Glomerular visceral epithelial cell (primary cell): Measurements from ENCODE around the gene MYO1B.
A peak's percentile ranks its signal among the peaks of the same experiment; 100 is the strongest.

Experiments used
- DNase-seq: peaks from one replicate; pipeline ENCODE4 v3.0.0-alpha.2; 2016; ENCODE audit errors: extremely low spot score

MYO1B gene

GRCh38 chr2:191226196-191226595, 19.0 kb upstream of the MYO1B start:
- DNase-seq = no peak

- DNase-seq = no peak
Measured at GRCh38 chr2:191228333-191228732, 16.9 kb upstream of the MYO1B start.

DNA sequence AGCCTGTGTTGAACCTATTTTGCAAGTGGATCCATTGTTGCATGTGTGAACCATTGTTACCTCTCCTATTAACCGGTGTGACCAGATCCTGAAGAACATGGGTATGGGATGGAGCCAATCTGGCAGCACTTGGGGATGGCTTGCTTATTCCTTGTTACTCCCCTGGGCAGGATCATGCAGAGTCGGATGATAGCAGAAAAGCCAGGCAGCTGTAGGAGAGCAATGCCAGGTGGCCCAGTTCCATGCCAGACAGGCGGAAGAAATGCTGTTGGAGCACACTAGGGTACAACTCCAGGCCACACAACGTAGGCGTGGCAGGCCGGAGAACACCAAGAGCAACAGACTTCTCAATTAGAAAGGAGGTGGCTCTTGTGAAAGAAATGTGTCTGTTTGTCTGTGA, 16.3 kb upstream of the MYO1B start:
- DNase-seq = no peak

- DNase-seq = peak; percentile 95
Measured at GRCh38 chr2:191230174-191230573, 15.0 kb upstream of the MYO1B start.

DNA sequence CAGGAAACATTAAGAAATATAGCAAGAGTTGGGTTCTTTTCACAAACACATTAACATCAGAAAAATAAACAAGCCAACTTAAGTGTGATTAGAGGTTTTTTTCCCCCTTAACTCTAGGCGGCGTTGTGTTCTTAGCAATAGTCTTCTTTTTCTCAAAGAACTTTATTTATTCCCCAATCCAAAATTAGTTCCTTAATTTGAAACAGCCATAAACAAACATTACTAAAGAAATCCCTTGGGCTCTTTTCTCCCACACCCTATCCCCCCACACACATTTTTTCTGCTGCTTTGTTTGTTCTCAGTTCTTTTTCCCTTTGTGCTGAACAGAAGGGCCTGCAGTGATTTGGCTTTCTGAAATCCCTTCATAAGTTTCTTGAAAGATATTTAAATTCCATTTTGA, 13.2 kb upstream of the MYO1B start:
- no peak for DNase-seq

DNA sequence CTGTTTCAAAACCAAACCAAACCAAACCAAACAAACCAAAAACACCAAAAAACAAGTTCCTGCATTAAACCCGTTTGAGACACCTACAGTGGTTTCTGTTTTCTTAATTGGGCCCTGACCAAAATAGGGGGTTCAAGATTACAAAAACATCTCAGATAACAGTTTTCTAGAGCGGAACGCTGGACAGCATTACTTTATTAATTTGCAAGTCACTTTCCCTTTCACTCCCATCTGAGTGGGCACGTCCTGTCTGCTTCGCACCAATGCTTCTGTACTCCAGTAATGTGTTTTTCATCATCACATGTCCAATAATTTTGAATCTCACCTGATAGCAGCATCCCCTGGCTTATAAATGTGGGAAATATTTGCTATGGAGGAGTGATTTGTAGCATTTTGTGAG, 11.7 kb upstream of the MYO1B start:
- no peak for DNase-seq

- DNase-seq = no peak
Measured at GRCh38 chr2:191234376-191234775, 10.8 kb upstream of the MYO1B start.

DNA sequence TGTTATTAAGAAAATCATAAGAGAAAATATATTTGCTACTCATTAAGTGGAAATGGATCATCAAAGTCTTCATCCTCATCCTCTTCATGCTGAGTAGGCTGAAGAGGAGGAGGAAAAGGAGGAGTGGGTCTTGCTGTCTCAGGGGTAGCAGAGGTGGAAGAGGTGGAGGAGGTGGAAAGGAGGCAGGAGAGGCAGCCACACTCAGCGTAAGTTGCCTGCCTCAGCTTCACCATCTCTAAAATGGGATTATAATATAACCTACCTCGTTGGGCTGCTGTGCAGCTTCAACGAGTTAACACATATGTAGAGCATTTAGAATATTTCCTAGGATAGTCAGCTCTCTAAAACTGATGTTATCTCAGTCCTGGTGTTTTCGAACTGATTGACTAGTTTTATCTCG, 4.3 kb upstream of the MYO1B start:
- DNase-seq = no peak

DNA sequence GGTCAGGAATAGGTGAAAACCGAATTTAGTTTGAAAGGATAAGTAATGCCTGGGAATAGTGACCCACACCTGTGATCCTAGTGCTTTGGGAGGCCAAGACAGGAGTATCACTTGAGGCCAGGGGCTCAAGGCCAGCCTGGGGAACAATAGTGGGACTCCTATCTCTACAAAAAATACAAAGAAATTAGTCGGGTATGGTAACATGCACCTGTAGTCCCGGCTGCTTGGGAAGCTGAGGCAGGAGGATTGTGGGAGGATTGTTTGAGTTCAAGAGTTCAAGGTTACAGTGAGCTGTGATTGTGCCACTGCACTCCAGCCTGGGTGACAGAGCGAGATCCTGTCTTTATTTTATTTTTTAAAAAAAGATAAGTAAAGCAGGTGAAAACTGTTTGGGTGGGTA, 3.8 kb upstream of the MYO1B start:
- DNase-seq = no peak

DNA sequence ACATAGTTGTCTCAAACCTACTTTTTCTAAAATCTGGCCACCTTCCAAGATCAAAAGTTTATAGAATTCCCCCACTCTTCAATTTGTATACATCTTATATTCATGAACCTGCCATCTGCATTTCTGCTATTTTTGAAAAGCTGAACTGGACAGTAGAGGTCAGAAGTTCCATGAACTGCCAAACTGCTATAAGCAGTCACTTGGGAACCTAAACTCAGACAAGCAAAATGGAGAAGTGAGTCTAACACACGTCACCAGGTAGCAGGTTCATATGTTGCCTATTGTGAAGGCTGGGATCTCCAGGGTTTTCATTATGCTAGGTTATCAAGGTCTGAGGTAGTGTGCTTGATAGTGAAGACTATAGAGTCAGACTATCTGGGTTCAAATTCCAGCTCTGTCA, 2.0 kb upstream of the MYO1B start:
- no peak for DNase-seq

- no peak for DNase-seq
Measured at GRCh38 chr2:191244350-191244749, 854 bp upstream of the MYO1B start.

DNA sequence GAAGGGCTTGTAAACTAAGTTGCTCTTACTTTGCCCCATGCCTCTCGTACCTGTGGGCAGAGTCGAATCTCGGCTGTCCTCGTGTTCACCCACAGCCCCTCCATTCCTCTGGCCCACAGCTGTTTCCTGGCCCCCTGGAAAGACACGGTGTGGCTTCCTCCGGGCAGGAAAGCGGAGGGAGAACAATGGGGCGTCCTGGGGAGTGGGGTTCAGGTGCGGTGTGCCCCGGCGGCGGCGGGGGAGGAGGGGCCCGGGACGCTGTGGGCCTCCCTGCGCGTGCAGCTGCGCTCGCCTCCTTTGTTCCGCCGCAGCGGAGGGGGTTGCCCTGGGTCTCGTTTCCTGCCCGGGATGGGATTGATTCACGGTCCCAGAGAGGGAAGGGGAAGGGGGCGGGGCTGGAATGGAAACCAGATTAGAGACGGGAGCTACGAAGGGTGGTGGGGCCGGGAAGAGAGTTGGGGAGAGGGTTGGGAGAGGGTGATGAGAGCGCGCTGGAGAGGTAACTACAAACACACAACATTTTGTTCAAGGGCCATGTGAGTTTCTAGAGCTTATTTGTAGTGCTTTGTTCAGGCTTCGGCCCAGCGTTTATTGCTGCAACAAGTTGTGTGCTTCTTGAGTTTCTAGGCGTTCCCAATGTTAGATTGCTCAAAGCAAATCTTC, 796 bp downstream of the MYO1B start:
- peak; percentile 83 for DNase-seq

GRCh38 chr2:191246820-191247380, 1.7 kb downstream of the MYO1B start:
- peak; percentile 19 for DNase-seq

- peak; percentile 95 for DNase-seq
Measured at GRCh38 chr2:191247381-191248057, 2.3 kb downstream of the MYO1B start.

GRCh38 chr2:191249156-191249813, 4.1 kb downstream of the MYO1B start:
- DNase-seq = no peak

DNA sequence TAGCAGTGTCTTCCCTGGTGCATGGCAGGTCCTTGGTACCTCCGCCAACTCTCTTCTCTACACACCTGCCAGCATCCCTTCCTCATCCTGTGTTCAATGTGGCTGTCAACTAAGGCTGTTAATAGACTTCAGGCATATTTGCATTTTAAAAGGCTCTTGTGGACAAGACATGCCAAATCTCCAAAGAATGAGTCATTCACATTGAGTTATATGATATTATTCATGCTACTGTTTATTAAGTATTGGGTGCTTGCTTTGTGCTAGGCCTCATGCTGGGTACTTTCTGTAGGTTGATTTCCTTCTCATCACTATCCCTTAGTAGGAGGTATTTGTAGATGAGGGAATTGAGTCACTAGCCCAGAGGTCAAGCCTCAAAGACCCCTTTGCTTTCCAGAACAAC, 5.2 kb downstream of the MYO1B start:
- DNase-seq = no peak

- DNase-seq = no peak
Measured at GRCh38 chr2:191250986-191251385, 5.8 kb downstream of the MYO1B start.

DNA sequence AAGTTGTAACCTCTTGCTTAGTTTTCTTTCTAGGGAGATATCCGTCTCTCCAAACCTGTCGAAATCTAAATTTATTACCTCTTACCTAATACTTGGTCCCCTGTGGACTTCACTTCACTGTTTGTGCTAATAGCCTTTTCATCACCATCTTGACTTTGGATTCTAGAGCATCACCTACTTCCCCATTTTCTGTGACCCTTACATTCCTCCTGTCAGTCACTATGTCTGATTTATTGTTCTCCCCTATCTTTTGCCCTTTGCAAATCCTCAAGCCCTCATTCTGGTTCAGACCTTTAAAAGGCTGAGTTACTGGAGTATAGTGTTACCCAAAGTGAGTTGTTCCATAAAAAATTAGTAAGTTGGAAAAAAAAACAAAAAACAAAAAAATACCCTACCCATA, 7.5 kb downstream of the MYO1B start:
- DNase-seq = no peak

DNA sequence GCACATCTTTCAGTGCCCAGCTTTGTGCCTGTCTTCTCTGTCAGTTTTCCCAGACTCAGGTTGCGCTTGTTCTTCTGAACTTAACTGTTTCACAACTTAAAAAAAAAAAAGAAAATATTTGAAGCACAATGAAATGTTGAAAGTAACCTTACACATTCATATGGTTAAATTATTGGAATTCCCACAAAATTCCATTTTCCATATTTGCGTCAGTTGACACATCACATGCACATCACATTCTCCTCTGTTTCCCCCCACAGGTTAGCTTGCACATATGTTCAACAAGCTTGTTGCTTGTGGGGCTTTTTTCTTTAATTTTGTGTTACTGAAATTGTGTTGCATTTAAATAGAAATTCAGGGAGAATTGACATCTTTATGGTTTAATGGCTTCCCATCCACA, 8.3 kb downstream of the MYO1B start:
- no peak for DNase-seq

DNA sequence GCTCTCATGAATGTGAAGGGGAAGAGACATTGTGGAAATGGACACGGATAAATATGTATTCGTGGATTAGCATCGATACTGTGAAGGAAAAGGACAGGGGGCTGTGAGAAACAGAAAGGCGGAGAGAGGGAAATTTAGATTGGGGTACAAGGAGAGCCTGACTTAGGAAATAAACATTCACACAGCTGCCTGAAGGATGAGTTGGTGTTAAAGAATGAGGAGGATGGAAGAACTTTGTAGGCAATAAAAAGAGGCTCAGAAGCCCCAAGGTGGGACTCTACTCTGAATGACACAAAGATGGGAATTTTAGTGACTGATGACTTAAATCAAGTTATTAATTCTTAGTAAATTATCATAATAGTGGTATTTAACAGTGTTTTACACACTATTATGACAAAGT, 10.1 kb downstream of the MYO1B start:
- DNase-seq = no peak

GRCh38 chr2:191255756-191256312, 10.6 kb downstream of the MYO1B start:
- peak; percentile 69 for DNase-seq

DNA sequence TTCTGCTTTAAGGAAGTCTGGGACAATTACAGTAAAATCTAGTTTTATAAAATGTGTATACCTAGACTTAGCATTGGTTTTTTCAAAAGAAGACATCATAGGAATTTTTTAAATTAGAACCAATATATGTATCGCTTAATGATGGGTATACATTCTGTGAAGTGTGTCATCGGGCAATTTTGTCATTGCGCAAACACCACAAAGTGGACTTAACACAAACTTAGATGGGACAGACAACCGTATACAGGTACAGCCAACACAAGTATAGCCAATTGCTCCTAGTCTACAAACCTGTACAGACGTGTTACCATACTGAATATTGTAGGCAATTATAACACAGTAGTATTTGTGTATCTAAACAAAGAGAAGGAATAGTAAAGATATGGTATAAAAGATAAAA, 12.7 kb downstream of the MYO1B start:
- DNase-seq = no peak

DNA sequence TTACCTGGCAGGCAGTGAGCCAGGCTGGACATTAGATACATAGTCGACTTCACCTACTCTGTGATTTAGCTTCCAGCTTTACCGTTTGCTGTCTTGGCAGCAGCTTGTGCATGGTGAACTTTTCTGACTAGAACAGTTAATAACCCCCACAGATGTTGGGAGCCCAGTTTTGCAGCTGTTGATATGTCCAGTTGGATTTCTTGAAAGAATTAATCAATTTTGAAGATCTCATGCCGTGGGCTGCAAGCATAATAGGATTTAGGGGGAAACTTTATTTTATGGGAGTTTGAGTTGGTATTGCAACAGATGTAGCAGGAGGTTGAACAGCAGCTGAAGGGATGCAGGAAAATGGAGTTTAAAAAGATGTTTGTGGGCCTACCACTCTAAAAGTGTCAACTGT, 13.8 kb downstream of the MYO1B start:
- no peak for DNase-seq
